K562 (cell line): ENCODE results near the gene DDHD1. TPM values are rescaled to one million over a fixed set of nuclear protein-coding genes. Genes with fewer than 3 reads are reported as not detected.

Source experiments
- ATAC-seq: fragments of 200-7000 bp; cut with Tn5 transposase; 3 replicates; pipeline ENCODE4 v1.9.1; 2020; ENCODE audit warnings: moderate library complexity
- BruUV-seq: library from RNA; stranded (reverse); fragments of 400-500 nt; replicated peaks from 2 replicates; lab custom pipeline; 2021; lab: Mats Ljungman, UMichigan
- CTCF ChIA-PET: fragments of 300-600 bp; formaldehyde crosslinking; extraction: SDS; loops from one replicate; lab custom pipeline; 2021; ENCODE audit warnings: low intra/inter-chr PET ratio; lab: Yijun Ruan, JAX
- POLR2A ChIA-PET: fragments of 300-600, 350-650 bp; sonication (Branson Sonifier 250); formaldehyde crosslinking; extraction: SDS; loops from one replicate; lab custom pipeline; 2021; ENCODE audit warnings: antibody characterized with exemption, inconsistent platforms; lab: Yijun Ruan, JAX
- DNase-seq, 4 experiments: peaks; one replicate each; pipeline versions ENCODE4 v3.0.0 to v3.0.0-alpha.2; 2011 to 2018; ENCODE audit warnings: low spot score in 3 of 4, mixed read lengths in 3 of 4; ENCODE audit errors: extremely low read depth in 1 of 4
- FAIRE-seq: peaks from 2 replicates; lab custom pipeline; 2011; peaks lifted over from hg19 to GRCh38; lab: Jason Lieb, UNC
- H2AFZ ChIP-seq: 2 replicates; pipeline ENCODE4 v1.6.0; 2011; ENCODE audit warnings: low read depth, low read length, control low read depth, inconsistent platforms
- H3K27ac ChIP-seq: fragments of 200-600 bp; 3 replicates; pipeline ENCODE4 v1.8.0; 2011; ENCODE audit warnings: low read depth, mild to moderate bottlenecking, control low read depth, inconsistent platforms, low read length, moderate library complexity, mixed read lengths; ENCODE audit errors: extremely low read depth
- H3K27me3 ChIP-seq, 2 experiments: fragments of 300-600 bp in 1 of 2; 2 replicates in 1 of 2; 3 replicates in 1 of 2; pipeline versions ENCODE4 v1.6.0 to v1.8.0; 2011; ENCODE audit warnings: inconsistent platforms in 2 of 2, low read length in 2 of 2, mild to moderate bottlenecking in 1 of 2, mixed read lengths in 1 of 2, moderate library complexity in 1 of 2; ENCODE audit not compliant: control insufficient read depth in 2 of 2, insufficient read depth in 2 of 2
- H3K36me3 ChIP-seq: fragments of 300-600 bp; 3 replicates; pipeline ENCODE4 v1.8.0; 2011; ENCODE audit warnings: mild to moderate bottlenecking, low read length, inconsistent platforms; ENCODE audit not compliant: control insufficient read depth, insufficient read depth
- H3K4me1 ChIP-seq, 2 experiments: fragments of 200-600 bp in 1 of 2; replicated peaks in 1 of 2; 2 replicates in 1 of 2; 3 replicates in 1 of 2; pipeline versions ENCODE4 v1.5.1 to v1.8.0; 2011; ENCODE audit warnings: inconsistent platforms in 2 of 2, low read length in 2 of 2, mild to moderate bottlenecking in 1 of 2, mixed read lengths in 1 of 2, moderate library complexity in 1 of 2; ENCODE audit not compliant: control insufficient read depth in 2 of 2, insufficient read depth in 2 of 2
- H3K4me2 ChIP-seq: 2 replicates; pipeline ENCODE4 v1.6.1; 2011; ENCODE audit warnings: low read length, control low read depth, inconsistent platforms, mixed read lengths; ENCODE audit not compliant: insufficient read depth
- H3K4me3 ChIP-seq: fragments of 200-600 bp; sonication (generic), shearing (Covaris generic); 2 replicates; pipeline ENCODE4 v1.5.1; 2016; ENCODE audit warnings: control low read depth, inconsistent platforms
- H3K79me2 ChIP-seq: fragments of 200-600 bp; 3 replicates; pipeline ENCODE4 v1.8.0; 2011; ENCODE audit warnings: low read length, inconsistent platforms; ENCODE audit not compliant: control insufficient read depth, insufficient read depth
- H3K9ac ChIP-seq, 2 experiments: 2 replicates each; pipeline versions ENCODE4 v1.6.0 to v1.6.1; 2011; ENCODE audit warnings: low read depth in 2 of 2, low read length in 2 of 2, control low read depth in 1 of 2, inconsistent platforms in 1 of 2, mild to moderate bottlenecking in 1 of 2, mixed read lengths in 1 of 2; ENCODE audit not compliant: insufficient read depth in 1 of 2
- H3K9me1 ChIP-seq: one replicate; pipeline ENCODE4 v1.6.0; 2011; ENCODE audit warnings: inconsistent platforms, mild to moderate bottlenecking, low read length, moderate library complexity; ENCODE audit not compliant: control insufficient read depth, insufficient read depth
- H3K9me3 ChIP-seq: replicated peaks from 2 replicates; pipeline ENCODE4 v1.5.1; 2011; ENCODE audit warnings: low read depth, low read length, inconsistent platforms; ENCODE audit not compliant: control insufficient read depth, insufficient read depth
- H4K20me1 ChIP-seq: replicated peaks from 2 replicates; pipeline ENCODE4 v1.6.1; 2011; ENCODE audit warnings: low read length, inconsistent platforms, mixed read lengths; ENCODE audit not compliant: control insufficient read depth, insufficient read depth
- CCAR2 ChIP-seq: fragments of 200-400 bp; formaldehyde crosslinking; IDR thresholded peaks from 2 replicates; pipeline ENCODE4 v1.6.1; 2017; ENCODE audit warnings: mild to moderate bottlenecking, low read depth, low read length
- HMGN3 ChIP-seq: IDR thresholded peaks from 2 replicates; pipeline ENCODE4 v1.6.1; 2011; ENCODE audit warnings: borderline replicate concordance, low read depth, mild to moderate bottlenecking, mixed read lengths, low read length; ENCODE audit not compliant: insufficient read length; ENCODE audit errors: extremely low read depth
- MYBL2 ChIP-seq, 2 experiments: fragments of 450-650 bp in 1 of 2; sonication (generic) in 1 of 2; formaldehyde crosslinking in 1 of 2; IDR thresholded peaks; 2 replicates each; pipeline versions ENCODE4 v1.6.1 to v1.8.1; 2017 to 2022; ENCODE audit warnings: borderline replicate concordance in 1 of 2, inconsistent platforms in 1 of 2, low read depth in 1 of 2, mild to moderate bottlenecking in 1 of 2, missing genetic modification reagents in 1 of 2, moderate library complexity in 1 of 2
- NBN ChIP-seq: fragments of 450-650 bp; IDR thresholded peaks from 2 replicates; pipeline ENCODE4 v1.6.1; 2016; ENCODE audit warnings: low read depth, mild to moderate bottlenecking
- PRDM10 ChIP-seq: fragments of 450-650 bp; IDR thresholded peaks from 2 replicates; pipeline ENCODE4 v1.6.1; 2018; ENCODE audit not compliant: partially characterized antibody
- SMARCC2 ChIP-seq: fragments of 450-650 bp; IDR thresholded peaks from 2 replicates; pipeline ENCODE4 v1.6.1; 2017; ENCODE audit warnings: antibody characterized with exemption, moderate library complexity, mild to moderate bottlenecking, low read depth
- TFAM ChIP-seq: fragments of 250-450 bp; sonication (Bioruptor Pico); conservative IDR thresholded peaks from 2 replicates; pipeline ENCODE4 v1.5.0; 2021; ENCODE audit warnings: mild to moderate bottlenecking, moderate library complexity
- TOE1 ChIP-seq, 2 experiments: fragments of 450-650 bp in 1 of 2; sonication (generic) in 1 of 2; formaldehyde crosslinking in 1 of 2; IDR thresholded peaks; 2 replicates each; pipeline versions ENCODE4 v1.7.1 to v1.8.0; 2016 to 2022; ENCODE audit warnings: borderline replicate concordance in 2 of 2, mild to moderate bottlenecking in 2 of 2, antibody characterized with exemption in 1 of 2, inconsistent platforms in 1 of 2, low read depth in 1 of 2, missing genetic modification reagents in 1 of 2, moderate library complexity in 1 of 2
- XRCC4 ChIP-seq: IDR thresholded peaks from one replicate; pipeline ENCODE4 v1.6.1; 2011; ENCODE audit not compliant: insufficient read depth, insufficient read length; ENCODE audit errors: extremely low read depth
- YBX1 ChIP-seq: fragments of 450-650 bp; IDR thresholded peaks from 2 replicates; pipeline ENCODE4 v1.7.1; 2016; ENCODE audit warnings: mild to moderate bottlenecking
- ZMIZ1 ChIP-seq, 2 experiments: fragments of 150-350 bp in 1 of 2; IDR thresholded peaks; 2 replicates each; pipeline ENCODE4 v1.6.1; 2012 to 2016; ENCODE audit warnings: low read depth in 2 of 2, low read length in 2 of 2, mild to moderate bottlenecking in 1 of 2, moderate library complexity in 1 of 2
- ZNF431 ChIP-seq: sonication (generic); formaldehyde crosslinking; IDR thresholded peaks from 2 replicates; pipeline ENCODE4 v1.8.0; 2022; ENCODE audit warnings: mild to moderate bottlenecking, missing genetic modification reagents
- WGBS: fragments of 100-300 bp; shearing (Covaris generic); methylation state at CpG from one replicate; pipeline ENCODE4 v1.1.6; 2016; ENCODE audit warnings: low coverage, mixed read lengths; ENCODE audit not compliant: insufficient coverage; ENCODE audit errors: missing lambda C conversion rate; 5-methylcytosine and 5-hydroxymethylcytosine counted together
- in situ Hi-C: fragments of 300-500 bp; cut with MboI; formaldehyde crosslinking; loops from 4 replicates; pipeline ENCODE4 v1.15.0; 2018; ENCODE audit warnings: inconsistent platforms, mixed read lengths
- intact Hi-C: fragments of 100-400 bp; cut with micrococcal nuclease; formaldehyde crosslinking; loops from 2 replicates; pipeline ENCODE4 v1.14.2; 2022
- polyA plus RNA-seq, 8 experiments: library from polyadenylated mRNA; depleted of rRNA in 4 of 8; stranded (reverse) in 5 of 8; unstranded in 3 of 8; fragments of >200 nt; fragmentation: Nextera tagmentation in 2 of 8; fragmentation: Illumina TruSeq in 1 of 8; extraction: Ambion mirVana in 2 of 8; extraction: Trizol in 1 of 8; gene quantifications; 2 replicates each; pipeline versions ENCODE4 v1.2.1 to v1.2.3, GENCODE V29; 2011 to 2014; ENCODE audit warnings: inconsistent platforms in 1 of 8, missing spikeins in 1 of 8
- total RNA-seq, 7 experiments: library from RNA; depleted of rRNA in 6 of 7; stranded (reverse); fragments of >200 nt in 6 of 7; fragmentation: Illumina TruSeq in 2 of 7; extraction: Trizol in 2 of 7; gene quantifications; 2 replicates each; pipeline versions ENCODE4 v1.2.1 to v1.2.3, GENCODE V29; 2011 to 2021; ENCODE audit warnings: low replicate concordance in 1 of 7

The DDHD1 gene
- total and polyA plus RNA-seq, 9 of the 15 experiments (the other 6 are each of a cell fraction or from before 2014, with no cell fraction given) = 1.2 to 12.3 (median 5.0) TPM

- H3K4me2 ChIP-seq = no peak overlapping the region
- BruUV-seq = no TSS peak
- no peaks in the 10 kb centered on the region for H3K9me3 ChIP-seq
- no peaks in the 10 kb centered on the region for H4K20me1 ChIP-seq
- no peak overlapping the region for H3K27ac ChIP-seq
- intact Hi-C loops = loop anchor here (5.0 kb wide), 1 partner anchor 46 kb away; the partner anchor contains the start of gene DDHD1
- no peak overlapping the region for H2AFZ ChIP-seq
- DNase-seq (no peak), FAIRE-seq (no peak), ATAC-seq (no peak)
- no peak overlapping the region for H3K9ac ChIP-seq
- H3K79me2 ChIP-seq = peaks cover 17% of the 10 kb centered on the region; the same call in 1 of the 3 replicates
- in situ Hi-C loops = no loop called here
- H3K36me3 ChIP-seq = peaks cover 7% of the 10 kb centered on the region; the same call in 1 of the 3 replicates
- ChIA-PET CTCF (no interaction called here), POLR2A (no interaction called here)
- peaks cover 0 to 7% of the 10 kb centered on the region in 2 experiments; a peak in 2 of 5 replicates for H3K4me1 ChIP-seq
- no peaks in the 10 kb centered on the region for H3K27me3 ChIP-seq
- no peaks in the 10 kb centered on the region for H3K9me1 ChIP-seq
- 69% methylated on average over 1 of the region's 1 CpG for whole genome bisulfite sequencing
- TF ChIP-seq ZMIZ1 (IDR thresholded peaks at IDR 0.05; ENCODE audit: low read depth in 2 of 2, low read length in 2 of 2) (no peak), CCAR2 (no peak), NBN (no peak), HMGN3 (no peak), YBX1 (no peak), TOE1 (IDR thresholded peaks at IDR 0.05; ENCODE audit: borderline replicate concordance) (no peak), TOE1 (CRISPR knock-in tag; IDR thresholded peaks at IDR 0.05; ENCODE audit: borderline replicate concordance, low read depth) (no peak), PRDM10 (no peak), TFAM (no peak), MYBL2 (IDR thresholded peaks at IDR 0.05; ENCODE audit: low read depth) (no peak), MYBL2 (CRISPR knock-in tag; IDR thresholded peaks at IDR 0.05; ENCODE audit: borderline replicate concordance) (no peak), XRCC4 (no peak), ZNF431 (CRISPR knock-in tag) (no peak), SMARCC2 (no peak)
- no peak overlapping the region for H3K4me3 ChIP-seq
Observed at GRCh38 chr14:53106768-53107167, 46.4 kb downstream of the DDHD1 start.
